Fibroblast of villous mesenchyme (primary cell): ENCODE data around the gene PRKCE. TPM values are rescaled to one million over a fixed set of nuclear protein-coding genes. Genes with fewer than 3 reads are reported as not detected.
A peak's percentile ranks its signal among the peaks of the same experiment; 100 is the strongest.

Experiments used
- DNase-seq: peaks from one replicate; pipeline ENCODE4 v3.0.0-alpha.2; 2010; ENCODE audit warnings: low read depth
- H3K4me3 ChIP-seq: 2 replicates; pipeline ENCODE4 v1.5.1; 2011; ENCODE audit warnings: low read depth, mild to moderate bottlenecking, low read length
- total RNA-seq: library from RNA; depleted of rRNA; stranded (reverse); fragments of >200 nt; gene quantifications from 2 replicates; pipeline ENCODE4 v1.2.3, GENCODE V29; 2012
- TF ChIP-seq, protein P1 (sequence below): IDR thresholded peaks from 2 replicates; pipeline ENCODE4 v1.5.1; 2012; ENCODE audit warnings: low read depth, mild to moderate bottlenecking, low read length; ENCODE audit not compliant: insufficient read depth

The PRKCE gene
- total RNA-seq, 1 donor = 27.2 TPM

DNA sequence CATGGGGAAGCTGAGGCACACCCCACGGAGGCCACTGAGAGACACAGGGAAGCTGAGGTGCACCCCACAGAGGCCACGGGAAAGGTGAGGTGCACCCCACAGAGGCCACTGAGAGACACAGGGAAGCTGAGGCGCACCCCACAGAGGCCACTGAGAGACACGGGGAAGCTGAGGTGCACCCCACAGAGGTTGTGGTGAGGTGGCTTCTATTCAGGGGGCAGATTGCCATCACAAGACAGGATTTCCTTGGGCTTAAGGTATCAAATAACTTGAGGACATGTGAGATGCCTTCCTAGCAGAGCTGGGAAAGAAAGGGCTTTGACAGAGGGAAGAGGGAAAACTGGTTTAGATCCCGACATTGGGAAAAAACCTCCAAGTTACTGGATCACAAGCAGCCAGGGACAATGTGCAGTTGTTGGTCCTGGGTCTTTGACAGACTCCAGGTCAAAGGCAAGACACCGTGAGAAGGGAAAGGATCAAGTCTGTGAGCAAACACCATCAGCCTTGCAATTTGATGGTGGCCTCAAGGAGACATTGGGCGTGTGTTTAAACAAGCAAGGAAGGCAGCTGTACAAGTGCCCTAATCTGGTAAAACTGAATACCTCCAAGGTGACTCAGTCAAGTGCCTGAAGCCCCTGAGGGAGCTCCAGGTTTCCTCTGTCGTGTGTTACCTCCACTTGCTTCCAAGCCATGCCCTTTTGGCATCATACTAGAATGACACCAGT is 512.5 kb downstream of the PRKCE start:
- no peak overlapping the region for H3K4me3 ChIP-seq
- TF ChIP-seq, protein P1, sequence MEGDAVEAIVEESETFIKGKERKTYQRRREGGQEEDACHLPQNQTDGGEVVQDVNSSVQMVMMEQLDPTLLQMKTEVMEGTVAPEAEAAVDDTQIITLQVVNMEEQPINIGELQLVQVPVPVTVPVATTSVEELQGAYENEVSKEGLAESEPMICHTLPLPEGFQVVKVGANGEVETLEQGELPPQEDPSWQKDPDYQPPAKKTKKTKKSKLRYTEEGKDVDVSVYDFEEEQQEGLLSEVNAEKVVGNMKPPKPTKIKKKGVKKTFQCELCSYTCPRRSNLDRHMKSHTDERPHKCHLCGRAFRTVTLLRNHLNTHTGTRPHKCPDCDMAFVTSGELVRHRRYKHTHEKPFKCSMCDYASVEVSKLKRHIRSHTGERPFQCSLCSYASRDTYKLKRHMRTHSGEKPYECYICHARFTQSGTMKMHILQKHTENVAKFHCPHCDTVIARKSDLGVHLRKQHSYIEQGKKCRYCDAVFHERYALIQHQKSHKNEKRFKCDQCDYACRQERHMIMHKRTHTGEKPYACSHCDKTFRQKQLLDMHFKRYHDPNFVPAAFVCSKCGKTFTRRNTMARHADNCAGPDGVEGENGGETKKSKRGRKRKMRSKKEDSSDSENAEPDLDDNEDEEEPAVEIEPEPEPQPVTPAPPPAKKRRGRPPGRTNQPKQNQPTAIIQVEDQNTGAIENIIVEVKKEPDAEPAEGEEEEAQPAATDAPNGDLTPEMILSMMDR = no peak
- no peak for DNase-seq

DNA sequence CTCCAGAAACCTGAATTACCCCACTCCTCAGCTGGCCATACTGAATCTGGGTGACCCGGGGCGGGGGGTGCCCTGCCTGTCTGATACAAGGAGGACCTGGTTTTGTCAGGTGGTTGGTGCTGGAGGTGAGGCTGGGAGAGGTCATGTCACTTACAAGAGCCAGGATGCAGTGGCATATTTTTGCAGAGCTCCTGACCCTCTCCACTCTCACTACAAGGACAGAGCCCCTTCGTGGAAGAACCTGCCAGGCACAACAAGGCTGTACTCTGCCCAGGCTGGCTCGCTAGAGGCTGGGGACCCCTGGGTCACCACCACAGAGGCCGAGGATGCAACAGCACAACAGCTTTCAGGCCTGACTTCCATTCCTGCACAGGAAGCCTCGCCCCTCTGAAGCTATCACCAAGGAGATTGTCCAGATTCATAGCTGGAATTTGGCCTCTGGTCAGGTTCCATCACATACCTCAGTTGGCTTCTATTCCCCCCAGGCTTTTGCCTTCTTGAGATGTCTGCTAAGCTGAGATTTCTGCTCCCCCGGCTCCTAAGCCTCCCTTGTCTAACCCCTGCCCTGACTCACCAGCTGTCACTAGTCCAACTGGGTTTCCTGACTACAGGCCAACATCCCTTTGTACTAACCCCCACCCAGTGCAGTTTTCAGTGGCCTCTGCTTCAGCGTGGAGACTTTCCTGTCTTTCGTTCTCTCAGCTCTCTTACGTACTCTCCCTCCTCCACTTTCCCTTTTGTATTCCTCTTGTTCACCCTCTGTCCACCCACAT is 513.2 kb downstream of the PRKCE start:
- peak; percentile 99 for DNase-seq
- no peak overlapping the region for H3K4me3 ChIP-seq
- TF ChIP-seq, protein P1 = no peak

DNA sequence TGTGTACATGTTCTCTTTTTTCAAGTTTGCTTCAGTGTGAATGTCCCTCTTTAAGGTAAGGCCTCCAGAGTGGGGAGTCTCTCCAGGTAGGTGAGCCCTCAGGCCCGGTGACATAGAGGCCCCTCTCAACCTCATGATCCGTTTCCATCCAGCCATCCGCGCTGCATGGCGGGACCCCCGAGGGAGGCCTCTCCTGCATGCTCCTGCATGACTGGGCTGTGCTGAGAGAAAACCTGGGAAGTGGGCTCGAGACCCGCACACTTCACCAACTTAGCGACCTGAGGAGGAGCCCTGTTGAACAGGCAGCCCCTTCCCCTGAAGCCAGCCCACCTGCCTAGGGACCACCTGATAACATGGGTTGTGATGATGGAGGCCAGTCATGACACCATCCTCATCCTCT is 514.4 kb downstream of the PRKCE start:
- no peak for DNase-seq
- no peak overlapping the region for H3K4me3 ChIP-seq
- TF ChIP-seq, protein P1 = no peak

DNA sequence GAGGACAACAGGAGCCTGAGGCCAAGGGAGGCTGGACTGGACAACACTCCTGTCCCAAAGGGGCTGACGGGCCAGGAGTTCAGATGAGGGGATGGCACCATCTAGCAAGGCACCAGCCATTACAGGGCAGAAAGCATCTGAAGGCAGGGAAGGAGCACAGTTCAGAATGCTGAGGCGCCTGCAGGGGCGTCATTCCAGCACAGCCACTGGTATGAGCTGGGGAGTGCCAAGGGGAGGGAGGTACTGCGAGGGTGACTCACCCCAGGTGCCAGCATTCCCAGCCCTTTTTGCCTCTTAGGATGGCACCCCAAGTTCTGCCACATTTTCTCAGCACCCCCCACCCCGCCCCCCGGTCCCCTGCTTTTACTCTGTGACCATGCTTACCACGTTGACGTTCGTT is 515.9 kb downstream of the PRKCE start:
- no peak for DNase-seq
- no peak overlapping the region for H3K4me3 ChIP-seq
- TF ChIP-seq, protein P1 = no peak

DNA sequence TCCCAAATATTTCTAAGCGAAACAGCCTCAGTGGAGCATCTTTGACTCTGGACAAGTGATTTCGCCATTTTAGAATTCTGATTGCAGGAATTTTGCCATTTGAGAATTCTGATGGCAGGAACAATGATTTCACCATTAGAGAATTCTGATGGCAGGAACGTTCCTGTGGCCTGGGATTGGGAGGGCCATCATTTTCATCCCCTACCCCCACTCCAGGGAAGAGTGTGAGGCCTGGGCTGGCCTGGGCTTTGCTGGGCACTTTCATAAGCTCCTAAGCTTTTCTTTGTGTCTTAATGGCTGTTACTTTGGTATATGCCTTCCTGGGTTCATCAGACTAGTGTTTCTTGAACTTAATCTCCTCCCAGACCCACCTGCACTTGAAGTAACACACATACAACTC is 516.4 kb downstream of the PRKCE start:
- TF ChIP-seq, protein P1 = no peak

DNA sequence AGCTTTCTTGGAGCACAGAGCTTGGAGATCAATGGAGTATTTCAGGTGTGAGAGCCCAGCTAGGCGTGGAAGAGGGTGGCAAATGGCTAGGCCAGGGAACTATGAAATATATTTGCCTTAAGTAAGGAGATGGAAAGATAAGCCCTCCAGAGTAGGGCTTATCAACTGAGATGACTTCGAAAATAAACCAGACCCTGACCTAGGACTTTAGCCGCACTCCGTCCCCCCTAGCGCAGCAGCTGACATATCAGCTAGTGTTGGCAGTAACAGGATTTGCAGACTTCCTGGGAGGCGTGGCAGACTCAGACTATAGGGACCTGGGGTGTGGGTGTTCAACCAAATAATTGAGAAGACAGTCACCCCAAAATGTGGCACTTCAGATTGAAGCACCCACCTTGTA is 518.0 kb downstream of the PRKCE start:
- DNase-seq = peak; percentile 74

More for the DNA sequence above, 516.4 kb downstream of the PRKCE start:
- H3K4me3 ChIP-seq = no peak overlapping the region
- DNase-seq = no peak

More for the DNA sequence above, 518.0 kb downstream of the PRKCE start:
- H3K4me3 ChIP-seq = no peak overlapping the region
- TF ChIP-seq, protein P1 = no peak
